Measurements from ENCODE around the gene DNAH2.

DNA sequence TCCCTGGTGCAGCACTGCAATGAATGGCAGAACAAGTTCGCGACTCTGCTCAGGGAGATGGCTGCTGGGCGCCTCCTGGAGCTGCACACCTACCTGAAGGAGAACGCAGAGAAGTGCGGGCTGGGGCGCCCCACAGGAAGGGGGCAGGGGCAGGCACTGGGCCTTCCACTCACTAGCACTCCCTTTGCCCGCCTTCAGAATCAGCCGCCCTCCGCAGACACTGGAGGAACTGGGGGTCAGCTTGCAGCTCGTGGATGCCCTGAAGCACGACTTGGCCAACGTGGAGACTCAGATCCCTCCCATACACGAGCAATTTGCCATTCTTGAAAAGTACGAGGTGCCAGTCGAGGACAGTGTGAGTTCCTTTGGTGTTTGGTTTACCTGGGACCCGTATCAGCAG, 46.4 kb downstream of the DNAH2 start:
- TF ChIP-seq, protein P1, sequence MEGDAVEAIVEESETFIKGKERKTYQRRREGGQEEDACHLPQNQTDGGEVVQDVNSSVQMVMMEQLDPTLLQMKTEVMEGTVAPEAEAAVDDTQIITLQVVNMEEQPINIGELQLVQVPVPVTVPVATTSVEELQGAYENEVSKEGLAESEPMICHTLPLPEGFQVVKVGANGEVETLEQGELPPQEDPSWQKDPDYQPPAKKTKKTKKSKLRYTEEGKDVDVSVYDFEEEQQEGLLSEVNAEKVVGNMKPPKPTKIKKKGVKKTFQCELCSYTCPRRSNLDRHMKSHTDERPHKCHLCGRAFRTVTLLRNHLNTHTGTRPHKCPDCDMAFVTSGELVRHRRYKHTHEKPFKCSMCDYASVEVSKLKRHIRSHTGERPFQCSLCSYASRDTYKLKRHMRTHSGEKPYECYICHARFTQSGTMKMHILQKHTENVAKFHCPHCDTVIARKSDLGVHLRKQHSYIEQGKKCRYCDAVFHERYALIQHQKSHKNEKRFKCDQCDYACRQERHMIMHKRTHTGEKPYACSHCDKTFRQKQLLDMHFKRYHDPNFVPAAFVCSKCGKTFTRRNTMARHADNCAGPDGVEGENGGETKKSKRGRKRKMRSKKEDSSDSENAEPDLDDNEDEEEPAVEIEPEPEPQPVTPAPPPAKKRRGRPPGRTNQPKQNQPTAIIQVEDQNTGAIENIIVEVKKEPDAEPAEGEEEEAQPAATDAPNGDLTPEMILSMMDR (IDR thresholded peaks at IDR 0.05) = no peak
- no peak for TF ChIP-seq POLR2A (IDR thresholded peaks at IDR 0.05)
- no peak for TF ChIP-seq EP300 (IDR thresholded peaks at IDR 0.05)
